ENCODE results near the gene CKAP5. TPM values are rescaled to one million over a fixed set of nuclear protein-coding genes. Genes with fewer than 3 reads are reported as not detected.
"Not testable (repeated sequence)": the region's sequence is repeated elsewhere in the genome, so short reads cannot be mapped to it uniquely, and the experiment has no call there.

Gene CKAP5
- total RNA-seq, 1 donor from 2014 or later, result 65.5 TPM

DNA sequence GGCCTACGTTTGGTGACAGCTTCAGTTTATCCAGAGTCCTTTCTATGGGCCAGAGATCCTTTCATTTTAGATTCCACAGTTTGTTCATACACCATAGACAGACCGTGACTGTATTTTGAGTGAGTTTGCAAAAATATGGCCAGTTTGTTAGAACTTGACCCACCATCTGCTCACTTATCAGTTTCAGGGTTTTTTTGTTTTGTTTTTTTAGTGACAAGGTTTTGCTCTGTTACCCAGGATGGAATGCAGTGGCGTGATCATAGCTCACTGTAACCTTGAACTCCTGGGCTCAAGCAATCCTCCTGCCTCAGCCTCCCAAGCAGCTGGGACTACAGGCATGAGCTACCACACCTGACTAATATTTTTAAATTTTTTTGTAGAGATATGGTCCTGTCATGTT is 9.1 kb upstream of the CKAP5 start:
- DNase-seq, result no peak

DNA sequence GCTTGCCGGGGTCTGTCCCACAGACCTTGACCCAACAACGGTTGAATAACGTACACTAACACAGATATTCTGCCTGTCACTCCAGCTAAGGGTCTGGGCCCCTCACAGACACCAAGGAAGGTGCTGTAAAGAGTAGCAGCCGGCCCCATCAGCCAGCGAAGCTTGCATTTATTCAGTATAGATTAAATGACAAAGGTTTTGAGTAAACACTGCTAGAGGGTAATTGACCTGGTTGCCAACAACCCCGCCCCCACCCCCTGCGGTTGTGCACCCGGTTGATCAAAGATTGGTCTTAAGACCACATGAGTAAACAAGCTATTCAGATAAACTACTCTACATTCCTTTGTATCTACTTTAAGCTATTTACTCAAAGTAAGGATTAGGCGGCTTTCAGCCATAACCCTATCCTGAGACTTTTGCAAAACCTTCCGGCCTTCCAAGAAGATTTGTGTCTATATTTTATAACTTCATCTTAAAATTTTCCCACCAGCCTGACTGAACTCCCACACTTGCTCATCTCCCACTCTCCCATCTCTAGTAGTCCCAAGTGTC is 4.8 kb upstream of the CKAP5 start:
- no peak for DNase-seq

DNA sequence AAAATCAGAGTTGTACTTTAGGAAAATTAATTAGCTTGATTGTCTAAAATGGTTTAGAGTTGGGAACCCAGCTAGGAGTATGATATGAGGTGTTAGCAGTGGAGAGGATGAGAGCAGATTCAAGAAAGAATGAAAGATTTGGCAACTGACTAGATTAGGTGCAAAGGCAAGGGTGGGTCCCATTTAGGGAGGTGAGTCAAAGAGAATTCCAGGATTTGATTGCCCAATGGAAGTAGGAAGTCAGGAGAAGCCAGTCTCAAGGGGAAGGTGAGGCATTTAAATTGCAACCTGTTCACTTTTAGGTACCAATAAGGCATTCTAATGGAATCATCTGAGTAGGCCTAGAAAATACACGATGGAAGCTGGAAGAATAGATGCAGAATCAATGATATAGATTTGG is 3.6 kb upstream of the CKAP5 start:
- DNase-seq, result no peak

DNA sequence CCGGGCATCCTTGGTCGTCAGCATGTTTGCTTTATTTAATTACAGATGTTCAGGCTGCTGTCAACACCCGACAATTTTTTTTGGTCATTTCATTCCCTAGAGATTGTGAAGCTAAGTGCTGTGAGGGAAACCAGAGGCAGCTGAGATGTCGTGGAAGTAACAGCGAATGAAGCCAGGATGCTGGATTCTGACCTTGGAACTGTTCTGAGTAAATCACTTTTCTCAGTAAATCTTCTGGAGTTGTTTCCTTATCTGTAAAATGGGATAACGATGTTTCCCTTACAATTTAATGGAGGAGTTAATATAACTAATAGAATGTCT is 390 bp upstream of the CKAP5 start:
- DNase-seq, result no peak

DNA sequence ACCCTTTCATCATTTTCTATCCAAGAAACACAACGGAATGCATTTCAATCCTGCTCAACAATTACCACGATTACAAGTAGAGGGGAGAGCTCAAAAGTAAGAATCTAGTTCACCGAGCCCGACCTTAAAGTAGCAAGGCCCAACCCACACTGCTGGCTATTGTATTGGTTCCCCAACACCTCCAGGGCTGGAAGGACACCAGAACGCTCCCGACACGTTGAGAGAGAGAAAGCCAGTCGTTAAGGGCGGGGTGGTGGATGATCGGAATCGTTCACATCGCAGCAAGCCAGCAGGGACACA is 690 bp downstream of the CKAP5 start:
- DNase-seq, result no peak

DNA sequence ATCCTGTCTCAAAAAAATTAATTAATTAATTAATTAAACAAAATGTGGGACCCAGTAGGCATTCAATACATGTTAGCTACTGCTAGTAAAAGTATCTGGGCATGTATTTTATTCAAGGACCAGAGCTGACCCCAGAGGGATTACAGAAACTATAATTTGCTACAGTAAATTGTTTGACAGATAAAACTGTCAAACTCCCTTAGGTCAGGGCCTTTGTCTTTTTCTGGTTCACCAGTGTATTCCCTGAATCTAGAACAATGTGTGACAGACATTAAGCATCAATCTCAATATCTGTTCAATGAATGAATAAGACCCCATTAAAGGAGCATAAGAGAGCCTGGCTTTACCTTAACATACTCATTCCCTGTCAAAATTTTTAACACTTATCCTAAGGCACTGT is 6.0 kb downstream of the CKAP5 start:
- DNase-seq, result no peak

DNA sequence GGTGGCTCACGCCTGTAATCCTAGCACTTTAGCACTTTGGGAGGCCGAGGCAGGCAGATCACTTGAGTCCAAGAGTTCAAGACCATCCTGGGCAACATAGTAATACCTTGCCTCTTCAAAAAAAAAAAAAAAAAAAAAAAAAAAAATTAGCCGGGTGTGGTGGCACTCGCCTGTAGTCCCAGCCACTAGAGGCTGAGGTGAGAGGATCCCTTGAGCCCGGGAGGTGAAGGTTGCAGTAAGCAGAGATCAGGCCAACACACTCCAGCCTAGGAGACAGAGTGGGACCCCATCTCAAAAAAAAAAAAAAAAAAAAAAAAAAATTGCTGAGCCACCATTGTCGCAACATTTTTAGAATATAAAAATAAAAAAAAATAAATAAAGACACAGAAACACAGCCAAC is 7.6 kb downstream of the CKAP5 start:
- DNase-seq, result no peak

DNA sequence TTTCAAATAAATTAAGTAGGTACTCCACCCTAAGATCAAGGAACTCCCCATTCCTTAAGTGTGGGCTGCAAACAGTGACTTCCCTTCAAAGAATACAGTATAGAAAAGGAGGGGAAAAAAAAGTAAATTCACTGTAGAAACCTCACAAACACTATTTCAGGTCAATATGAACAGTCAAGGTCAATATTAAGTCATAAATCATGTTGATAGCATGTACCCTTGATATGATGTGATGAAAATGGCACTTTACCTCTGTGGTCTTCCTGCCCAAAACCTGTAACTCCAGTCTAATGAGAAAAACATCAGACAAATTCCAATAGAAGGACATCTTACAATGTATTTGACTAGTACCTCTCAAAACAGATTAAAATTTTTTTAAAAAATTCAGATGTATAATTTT is 8.2 kb downstream of the CKAP5 start:
- no peak for DNase-seq

DNA sequence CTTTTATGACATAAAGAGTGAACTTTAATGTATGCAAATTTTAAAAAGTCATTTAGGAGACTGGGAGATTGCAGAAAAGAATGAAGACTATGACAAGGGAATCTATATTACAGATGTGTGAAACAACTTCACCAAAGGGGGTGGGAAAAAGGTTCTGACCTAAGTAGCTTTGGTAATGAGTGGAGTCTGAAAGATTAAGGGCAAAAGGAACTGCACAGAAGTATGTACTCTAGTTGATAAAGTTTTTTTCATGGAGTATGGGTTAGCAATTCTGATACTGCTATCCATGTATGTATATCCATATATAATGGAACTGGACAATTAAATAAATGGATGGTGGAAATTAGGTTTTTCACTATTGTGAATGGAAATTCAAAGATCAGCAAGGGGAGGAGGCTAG is 9.2 kb downstream of the CKAP5 start:
- DNase-seq, result no peak

DNA sequence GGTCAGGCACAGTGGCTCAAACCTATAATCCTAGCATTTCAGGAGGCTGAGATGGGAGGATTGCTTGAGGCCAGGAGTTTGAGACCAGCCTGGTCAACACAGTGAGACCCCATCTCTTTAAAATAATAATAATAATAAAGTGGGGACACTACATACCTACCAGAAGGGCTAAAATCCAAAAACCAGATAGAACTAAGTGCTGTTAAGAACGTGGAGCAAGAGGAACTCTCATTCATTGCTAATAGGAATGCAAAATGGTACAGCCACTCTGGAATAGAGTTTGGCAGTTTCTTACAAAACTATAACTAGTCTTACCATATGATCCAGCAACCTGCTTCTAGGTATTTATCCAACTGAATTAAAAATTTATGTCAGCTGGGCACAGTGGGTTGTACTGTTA is 9.6 kb downstream of the CKAP5 start:
- DNase-seq, result no peak

DNA sequence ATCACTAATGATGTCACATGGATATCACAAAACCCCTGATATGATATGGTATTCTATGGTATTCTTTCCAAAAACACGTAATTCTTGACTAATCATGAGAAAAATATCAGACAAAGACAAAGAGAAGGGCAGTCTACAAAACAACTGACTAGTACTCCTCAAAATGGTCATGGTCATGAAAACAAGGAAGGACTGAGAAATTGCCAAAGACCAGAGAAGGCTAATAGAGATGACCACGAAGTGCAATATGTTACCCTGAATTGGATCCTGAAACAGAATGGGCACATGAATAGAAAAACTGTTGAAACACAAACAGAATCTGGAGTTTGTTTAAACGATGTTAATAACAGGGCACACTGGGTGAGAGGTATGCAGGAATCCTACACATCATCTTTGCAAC is 10.2 kb downstream of the CKAP5 start:
- no peak for DNase-seq

DNA sequence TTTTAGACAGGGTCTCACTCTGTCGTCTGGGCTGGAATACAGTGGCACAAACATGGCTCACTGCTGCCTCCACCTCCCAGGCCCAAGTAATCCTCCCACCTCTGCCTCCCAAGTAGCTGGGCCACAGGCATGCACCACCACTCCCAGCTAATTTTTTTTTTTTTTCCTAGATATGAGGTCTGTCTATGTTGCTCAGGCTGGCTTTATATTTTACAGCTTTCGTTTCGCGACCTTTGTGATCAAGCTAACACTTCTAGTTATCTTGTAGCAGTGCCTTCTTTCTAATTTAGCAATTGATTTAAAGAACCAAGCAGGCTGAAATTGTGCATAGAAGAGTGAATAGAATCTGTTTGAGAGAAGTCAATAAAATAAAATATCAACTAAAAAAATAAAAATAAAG is 11.3 kb downstream of the CKAP5 start:
- DNase-seq, result no peak

DNA sequence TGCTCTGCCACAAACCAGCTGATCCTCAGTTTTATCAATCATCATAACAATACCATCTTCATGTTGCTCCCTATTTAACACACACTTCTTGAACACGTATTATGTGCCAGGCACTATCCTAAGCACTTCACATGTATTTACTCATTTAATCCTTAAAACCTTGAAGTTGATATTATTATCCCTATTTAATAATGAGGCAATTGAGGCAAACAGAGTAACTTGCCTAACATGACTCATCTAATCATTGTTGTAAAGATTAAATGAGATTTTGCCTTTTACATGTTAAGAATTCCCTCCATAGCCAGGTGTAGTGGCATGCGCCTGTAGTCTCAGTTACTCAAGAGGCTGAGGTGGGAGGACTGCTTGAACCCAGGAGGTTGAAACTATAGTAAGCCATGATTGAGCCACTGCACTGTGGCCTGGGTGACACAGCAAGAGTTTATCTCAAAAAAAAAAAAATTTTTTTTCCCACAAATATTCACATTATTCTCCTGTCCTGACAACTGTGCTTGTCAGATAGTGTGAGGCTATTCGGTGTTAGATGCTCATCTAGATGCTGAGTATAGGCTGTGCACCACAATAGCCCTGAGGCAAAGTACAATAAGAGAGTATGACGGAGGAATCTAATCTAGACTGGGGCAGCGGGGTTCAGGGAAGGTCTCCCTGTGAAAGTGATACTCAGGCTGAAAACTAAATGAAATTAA is 13.4 kb downstream of the CKAP5 start:
- no peak for DNase-seq

DNA sequence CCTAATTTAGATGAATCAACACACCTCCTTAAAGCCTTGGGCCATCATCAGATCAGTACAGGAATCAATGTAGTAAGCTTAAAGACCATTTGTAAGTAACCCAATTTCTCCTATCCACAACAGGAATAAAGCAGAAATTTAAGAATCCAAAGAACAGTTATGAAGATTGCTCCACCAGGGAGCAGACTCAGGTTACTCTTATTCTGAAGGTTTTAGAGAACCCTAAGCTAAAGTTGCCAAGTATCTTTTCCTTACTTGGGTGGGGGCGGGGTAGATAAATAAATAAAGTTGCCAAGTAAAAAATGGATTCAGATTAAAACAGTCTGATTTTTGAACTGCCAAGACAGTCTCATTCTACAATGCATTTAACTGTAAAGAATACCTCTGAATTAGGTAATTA is 18.1 kb downstream of the CKAP5 start:
- no peak for DNase-seq

DNA sequence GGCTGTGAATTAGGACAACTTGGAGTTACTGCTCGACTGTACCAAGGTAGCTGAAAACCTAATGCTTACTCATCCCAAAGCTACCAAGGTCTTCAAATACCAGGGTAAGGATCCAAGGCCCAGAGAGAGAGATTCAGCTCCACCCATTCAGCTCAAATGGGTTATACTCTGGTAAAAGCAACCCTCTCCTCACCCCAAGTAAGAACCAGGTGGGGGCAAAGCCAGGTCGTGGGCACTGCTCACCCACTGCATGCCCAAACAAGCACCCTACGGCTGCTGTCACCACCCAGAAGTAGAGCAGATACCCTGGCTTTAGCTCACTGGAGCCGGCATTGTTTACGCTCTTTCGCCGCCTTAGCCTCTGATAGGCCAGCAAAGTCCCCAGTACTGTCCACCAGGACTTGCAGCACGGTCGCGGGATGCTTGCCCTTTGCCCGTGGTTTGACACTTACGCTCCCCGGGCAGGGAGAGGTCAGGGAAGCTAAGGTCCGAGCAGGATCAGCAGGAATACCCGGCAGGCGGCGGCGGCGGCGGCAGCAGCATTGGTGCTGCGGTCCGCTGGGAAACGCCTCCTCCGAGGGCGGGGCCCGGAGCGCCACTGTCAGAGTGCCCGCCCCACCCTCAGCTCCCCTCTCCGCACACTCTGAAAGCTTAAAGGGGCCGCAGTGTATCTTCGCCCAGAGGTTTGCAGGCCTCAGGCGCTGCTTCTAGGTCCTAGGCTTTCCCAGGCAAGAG is 19.6 kb downstream of the CKAP5 start:
- peak; percentile 88 for DNase-seq

DNA sequence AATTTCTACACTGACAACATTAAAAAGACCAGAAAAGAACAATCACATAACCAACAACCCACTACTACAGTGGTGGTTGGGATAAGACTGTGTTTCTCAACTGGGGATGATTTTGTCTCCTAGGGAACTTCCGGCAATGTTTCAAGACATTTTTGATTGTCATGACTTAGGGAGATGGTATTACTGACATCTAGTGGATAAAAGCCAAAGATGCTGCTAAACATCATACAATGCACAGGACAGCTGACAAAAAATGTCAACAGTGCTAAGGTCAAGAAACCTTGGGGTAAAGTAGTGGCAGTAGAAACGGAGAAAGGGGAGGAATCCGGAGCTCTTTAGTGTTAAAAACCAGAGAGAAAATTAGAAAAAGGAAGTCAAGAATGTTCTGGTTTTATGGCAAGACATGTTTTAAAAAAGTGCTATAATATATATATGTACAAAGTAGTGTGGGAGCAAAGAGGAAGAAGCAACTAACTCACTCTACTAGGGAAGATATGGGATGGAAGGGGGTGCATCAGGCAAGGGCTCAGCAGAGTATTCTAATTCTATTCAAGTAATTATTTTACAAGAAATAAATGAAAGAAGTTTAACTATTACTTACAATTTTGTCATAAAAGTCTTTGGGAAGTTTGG is 37.2 kb downstream of the CKAP5 start:
- peak; percentile 33 for DNase-seq

DNA sequence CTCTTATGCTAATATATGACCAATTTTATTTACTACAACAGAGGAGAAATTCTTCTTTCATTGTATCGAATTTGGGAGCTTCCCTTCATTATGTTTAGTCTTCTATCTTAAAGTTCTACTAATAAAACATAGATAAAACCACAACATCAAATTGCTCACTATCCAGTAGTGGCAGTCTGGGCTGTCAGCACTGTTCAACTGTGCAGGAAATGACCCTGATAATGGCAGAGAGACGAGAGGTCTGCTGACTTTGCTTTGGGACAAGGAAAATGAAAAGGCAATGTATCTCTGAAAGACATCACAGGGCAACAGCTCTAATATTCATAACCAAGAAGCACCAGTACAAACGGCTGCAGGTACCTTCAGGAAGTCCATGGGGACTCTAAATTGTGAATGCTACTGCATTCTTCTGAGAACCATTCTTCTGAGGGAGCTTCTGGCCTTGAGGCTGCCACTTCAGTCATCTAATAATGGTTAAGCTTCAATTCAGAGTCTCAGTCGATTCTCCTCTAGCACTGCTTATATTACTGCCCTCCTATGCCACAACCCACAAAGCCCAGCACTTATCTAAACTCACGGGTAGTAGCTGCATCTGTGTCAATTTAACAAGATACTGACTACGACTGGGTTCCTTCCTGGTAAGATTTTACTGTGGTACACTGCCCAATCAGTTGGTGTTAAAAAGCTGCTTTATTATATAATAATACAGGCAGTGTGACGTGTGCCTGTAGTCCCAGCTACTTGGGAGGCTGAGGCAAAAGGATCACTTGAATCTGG is 44.2 kb downstream of the CKAP5 start:
- no peak for DNase-seq

DNA sequence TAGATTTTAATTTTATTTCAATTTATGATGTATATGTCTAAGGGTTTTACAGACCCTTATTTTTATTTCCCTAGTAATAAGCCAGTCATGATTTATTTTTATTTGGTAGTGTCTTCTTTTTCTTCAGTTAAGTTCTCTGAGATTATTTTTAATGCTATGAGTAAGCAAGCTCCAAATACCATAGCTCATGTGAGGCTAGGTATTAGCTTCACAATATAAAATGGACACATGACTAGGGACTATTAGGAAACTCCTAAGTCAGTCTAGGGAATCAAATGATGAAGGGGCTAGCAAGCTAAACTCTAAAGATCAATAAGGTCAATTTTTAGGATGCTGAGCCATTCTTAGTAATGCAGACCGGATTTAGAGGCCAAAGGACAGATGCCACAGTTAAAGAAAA is 45.9 kb downstream of the CKAP5 start:
- DNase-seq, result no peak

DNA sequence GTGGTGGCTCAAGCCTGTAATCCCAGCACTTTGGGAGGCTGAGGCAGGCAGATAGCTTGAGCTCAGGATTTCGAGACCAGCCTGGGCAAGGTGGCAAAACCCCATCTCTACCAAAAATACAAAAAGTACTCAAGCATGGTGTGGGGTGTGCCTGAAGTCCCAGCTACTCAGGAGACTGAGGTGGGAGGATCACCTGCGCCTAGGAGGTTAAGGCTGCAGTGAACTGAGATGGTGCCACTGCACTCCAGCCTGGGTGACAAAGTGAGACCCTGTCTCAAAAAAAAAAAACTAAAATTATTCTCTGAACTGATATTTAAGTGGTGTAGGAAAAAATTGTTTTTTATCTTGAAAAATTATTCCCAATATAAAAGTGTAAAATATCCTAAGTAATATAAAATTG is 46.4 kb downstream of the CKAP5 start:
- not testable (repeated sequence) for DNase-seq

DNA sequence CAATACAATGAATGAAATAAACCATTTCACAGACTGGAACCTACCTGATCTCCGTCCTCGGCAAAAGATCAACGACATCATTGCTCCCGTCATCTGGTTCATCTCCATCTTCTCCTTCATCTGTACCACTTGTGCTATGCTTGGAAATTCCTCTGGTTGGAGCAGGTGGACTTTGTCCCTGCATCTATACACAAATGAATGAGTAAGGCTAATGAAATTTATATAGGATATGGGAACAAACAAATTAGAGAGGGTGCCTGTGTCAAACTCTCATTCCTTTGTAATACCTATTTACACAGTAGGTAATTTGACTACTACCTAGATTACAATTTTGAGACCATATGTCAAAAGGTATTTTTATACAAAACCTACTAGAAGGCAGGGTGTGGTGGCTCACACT is 67.7 kb downstream of the CKAP5 start:
- DNase-seq, result no peak

DNA sequence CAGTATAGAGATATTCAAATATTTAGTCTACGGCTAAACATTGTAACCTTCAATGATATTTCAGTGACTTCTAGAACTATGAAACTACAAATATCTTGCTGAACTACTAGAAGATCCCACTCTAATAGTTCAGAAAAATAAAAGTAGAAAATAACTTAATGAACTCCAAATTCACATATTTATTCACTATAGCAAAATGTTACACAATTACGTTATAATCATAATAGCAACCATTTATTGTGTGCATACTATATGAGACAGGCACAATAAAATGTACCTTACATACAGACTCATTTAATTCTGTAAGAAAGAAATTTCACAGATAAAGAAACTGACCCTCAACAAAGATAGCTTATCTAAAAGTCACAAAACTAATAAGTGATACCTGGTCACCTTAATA is 69.2 kb downstream of the CKAP5 start:
- no peak for DNase-seq

DNA sequence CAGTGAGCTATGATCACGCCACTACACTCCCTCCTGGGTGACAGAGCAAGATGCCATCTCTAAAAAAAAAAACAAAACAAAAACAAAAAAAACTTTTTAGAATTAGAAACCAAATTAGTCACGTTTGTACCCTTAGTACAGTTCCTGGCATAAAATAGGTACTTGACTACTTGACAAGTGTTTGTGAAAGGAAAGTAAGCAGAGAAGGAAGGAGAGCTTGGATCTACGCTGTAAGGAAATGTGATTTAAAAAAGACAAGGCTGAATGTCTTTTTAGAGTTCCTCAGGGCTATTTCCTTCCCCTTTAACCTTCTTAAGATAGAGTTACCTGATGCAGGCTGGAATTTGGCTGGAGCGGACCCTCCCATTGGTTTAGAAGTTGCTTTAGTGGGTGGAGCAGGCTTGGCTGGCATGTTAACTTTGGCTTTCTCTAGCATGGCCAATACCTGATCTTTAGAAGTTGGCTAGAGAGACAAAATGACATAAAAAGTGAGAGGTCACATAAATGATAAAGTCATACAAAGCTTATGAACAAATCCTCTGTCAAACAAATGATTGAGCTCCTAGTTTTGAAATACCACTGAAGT is 76.4 kb downstream of the CKAP5 start:
- DNase-seq, result no peak

DNA sequence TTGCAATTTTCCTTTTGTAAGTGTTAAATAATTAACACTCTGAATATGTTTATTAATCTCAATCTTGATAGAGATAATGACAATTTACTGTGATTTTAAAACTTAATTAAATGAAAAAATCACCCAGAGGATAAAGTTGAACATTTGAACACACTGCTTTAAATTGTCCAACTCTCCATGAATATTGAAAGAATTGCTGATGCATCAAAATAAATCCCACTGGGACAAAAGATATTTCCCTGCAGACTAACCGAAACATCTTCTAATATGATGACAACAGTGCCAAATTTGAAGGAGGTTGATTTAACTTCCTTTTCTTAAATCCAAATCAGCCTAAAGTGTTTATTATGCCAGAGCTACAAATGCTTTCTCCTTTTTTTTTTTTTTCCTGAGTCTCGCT is 79.4 kb downstream of the CKAP5 start:
- no peak for DNase-seq
